Ascending aorta (tissue), 2 donors: ENCODE results near the gene CPXM1. TPM values are rescaled to one million over a fixed set of nuclear protein-coding genes. Genes with fewer than 3 reads are reported as not detected.
"Not testable (repeated sequence)": the region's sequence is repeated elsewhere in the genome, so short reads cannot be mapped to it uniquely, and the experiment has no call there.

Source experiments
- DNase-seq, 2 donors: peaks; one replicate each; pipeline ENCODE4 v3.0.0-alpha.2; 2019; ENCODE audit warnings: low spot score in 2 of 2
- H3K27ac ChIP-seq, 2 donors: fragments of 200-600 bp; sonication (generic); one replicate each; pipeline ENCODE4 v1.5.1; 2016 to 2017; ENCODE audit warnings: mild to moderate bottlenecking in 1 of 2
- H3K27me3 ChIP-seq: fragments of 200-600 bp; sonication (generic); one replicate; pipeline ENCODE4 v1.5.1; 2017
- H3K36me3 ChIP-seq, 2 donors: fragments of 200-600 bp; sonication (generic); one replicate each; pipeline ENCODE4 v1.5.1; 2016
- H3K4me1 ChIP-seq, 2 donors: fragments of 200-600 bp; sonication (generic); one replicate each; pipeline ENCODE4 v1.5.1; 2016 to 2017; ENCODE audit warnings: mild to moderate bottlenecking in 1 of 2
- H3K4me3 ChIP-seq, 2 donors: fragments of 200-600 bp; sonication (generic); one replicate each; pipeline ENCODE4 v1.5.1; 2016 to 2017; ENCODE audit warnings: mild to moderate bottlenecking in 1 of 2
- H3K9me3 ChIP-seq, 2 donors: fragments of 200-600 bp; sonication (generic); one replicate each; pipeline ENCODE4 v1.5.1; 2016
- CTCF ChIP-seq, 3 experiments: fragments of 200-600 bp in 2 of 3; fragments of 450-650 bp in 1 of 3; sonication (generic) in 2 of 3; IDR thresholded peaks; one replicate each; pipeline ENCODE4 v1.5.1; 2016 to 2019; ENCODE audit warnings: antibody characterized with exemption in 3 of 3, mild to moderate bottlenecking in 1 of 3, moderate library complexity in 1 of 3
- intact Hi-C: fragments of 100-400 bp; cut with DNase I; formaldehyde crosslinking; loops from one replicate; pipeline ENCODE4 v1.15.1; 2023
- total RNA-seq: library from RNA; depleted of rRNA; stranded (reverse); fragments of >200 nt; gene quantifications from one replicate; pipeline ENCODE4 v1.1.0, GENCODE V29; 2016

The CPXM1 gene
- total RNA-seq, 1 donor from 2014 or later, result not detected

DNA sequence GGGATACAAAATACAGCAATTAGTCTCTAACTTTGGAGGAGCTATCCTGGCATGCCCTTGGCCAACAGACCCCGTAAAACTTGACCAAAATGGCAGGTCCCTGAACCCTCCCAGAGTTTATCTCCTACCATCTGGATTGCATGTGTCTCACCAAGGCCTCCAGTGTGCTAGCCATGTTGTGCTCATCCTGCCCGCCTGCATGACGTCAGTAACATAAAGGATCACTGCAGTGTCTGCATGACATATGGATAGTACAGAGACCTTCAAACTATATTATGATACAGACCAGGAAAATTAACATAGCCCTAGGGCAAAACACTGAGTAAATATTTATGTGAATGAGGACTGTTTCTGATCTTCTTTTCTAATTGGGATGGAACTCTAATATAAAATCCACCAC, 25.3 kb downstream of the CPXM1 start:
- Histone ChIP-seq H3K27me3 (peaks cover 4% of the 10 kb centered on the region), H3K36me3 (no peaks in the 10 kb centered on the region), H3K4me3 (no peak overlapping the region), H3K27ac (no peak overlapping the region), H3K4me1 (peaks cover 0 to 7% of the 10 kb centered on the region in 2 donors), H3K9me3 (peaks cover 0 to 8% of the 10 kb centered on the region in 2 donors)
- no peak for DNase-seq
- intact Hi-C loops, result no loop called here
- no peak for TF ChIP-seq CTCF (IDR thresholded peaks at IDR 0.05)

DNA sequence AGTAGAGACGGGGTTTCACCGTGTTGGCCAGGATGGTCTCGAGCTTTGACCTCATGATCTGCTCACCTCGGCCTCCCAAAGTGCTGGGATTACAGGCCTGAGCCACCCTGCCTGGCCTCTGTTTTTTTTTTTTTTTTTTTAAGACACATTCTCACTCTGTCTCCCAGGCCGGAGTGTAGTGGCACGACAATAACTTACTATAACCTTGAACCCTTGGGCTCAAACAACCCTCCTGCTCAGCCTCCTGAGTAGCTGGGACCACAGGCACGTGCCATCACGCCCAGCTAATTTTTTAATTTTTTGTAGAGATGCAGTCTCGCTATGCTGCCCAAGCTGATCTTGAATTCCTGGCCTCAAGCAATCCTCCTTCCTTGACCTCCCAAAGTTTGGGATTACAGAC, 26.6 kb downstream of the CPXM1 start:
- Histone ChIP-seq H3K27me3 (peaks cover 4% of the 10 kb centered on the region), H3K9me3 (peaks cover 0 to 8% of the 10 kb centered on the region in 2 donors), H3K4me1 (peaks cover 0 to 7% of the 10 kb centered on the region in 2 donors), H3K4me3 (no peak overlapping the region), H3K36me3 (no peaks in the 10 kb centered on the region), H3K27ac (no peak overlapping the region)
- TF ChIP-seq CTCF (IDR thresholded peaks at IDR 0.05), result no peak
- intact Hi-C loops, result no loop called here
- no peak for DNase-seq

DNA sequence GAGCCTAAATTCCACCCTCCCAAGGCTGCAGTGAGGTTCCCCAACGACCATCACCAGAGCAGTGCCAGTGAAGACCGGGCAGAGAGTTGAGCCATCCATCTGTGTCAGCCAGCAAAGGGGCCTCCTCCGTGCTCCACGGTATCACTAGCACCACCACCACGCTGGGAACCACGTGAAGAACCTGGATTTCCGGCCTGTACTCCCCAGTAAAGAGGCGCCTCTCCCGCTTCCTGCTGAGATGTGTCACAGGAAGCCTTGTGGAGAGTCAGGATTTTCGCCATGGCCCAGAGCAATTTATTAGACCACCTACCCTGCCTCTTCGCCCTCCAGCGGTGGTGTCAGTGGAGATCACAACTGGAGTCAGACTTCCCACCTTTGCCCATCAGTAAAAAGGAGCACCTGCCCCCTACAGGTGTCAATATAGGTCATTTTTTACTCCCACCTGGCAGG, 28.8 kb downstream of the CPXM1 start:
- Histone ChIP-seq H3K4me1 (peaks cover 10 to 21% of the 10 kb centered on the region in 2 donors), H3K36me3 (no peaks in the 10 kb centered on the region), H3K27ac (no peak overlapping the region), H3K9me3 (peaks cover 0 to 8% of the 10 kb centered on the region in 2 donors), H3K27me3 (peaks cover 4% of the 10 kb centered on the region), H3K4me3 (no peak overlapping the region)
- DNase-seq, result no peak
- TF ChIP-seq CTCF (IDR thresholded peaks at IDR 0.05), result no peak
- intact Hi-C loops, result no loop called here

DNA sequence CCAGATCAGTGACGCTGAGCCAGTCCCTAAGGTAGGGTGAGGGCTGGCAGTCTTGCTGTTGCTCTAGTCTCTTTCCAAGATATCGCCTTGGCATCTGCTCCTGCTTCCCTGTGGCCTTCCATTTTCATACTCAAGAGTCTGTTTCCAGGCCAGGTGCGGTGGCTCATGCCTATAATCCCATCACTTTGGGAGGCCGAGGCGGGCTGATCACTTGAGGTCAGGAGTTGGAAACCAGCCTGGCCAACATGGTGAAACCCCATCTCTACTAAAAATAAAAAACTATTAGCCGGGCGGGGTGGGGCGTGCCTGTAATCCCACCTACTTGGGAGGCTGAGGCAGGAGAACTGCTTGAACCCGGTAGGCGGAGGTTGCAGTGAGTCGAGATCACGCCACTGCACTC, 30.3 kb downstream of the CPXM1 start:
- H3K27me3 ChIP-seq, H3K27ac ChIP-seq, DNase-seq, H3K9me3 ChIP-seq, H3K36me3 ChIP-seq, H3K4me3 ChIP-seq, intact Hi-C loops: not testable (repeated sequence)
- H3K4me1 ChIP-seq, result peaks cover 10 to 21% of the 10 kb centered on the region in 2 donors

- no peaks in the 10 kb centered on the region for H3K36me3 ChIP-seq
- peak overlapping the region in 1 of 2 donors; percentile 39 for H3K4me3 ChIP-seq
- H3K27me3 ChIP-seq, result peaks cover 4% of the 10 kb centered on the region
- no peak for TF ChIP-seq CTCF (IDR thresholded peaks at IDR 0.05)
- H3K27ac ChIP-seq, result no peak overlapping the region
- no peak for DNase-seq
- no peaks in the 10 kb centered on the region for H3K9me3 ChIP-seq
- peaks cover 10 to 21% of the 10 kb centered on the region in 2 donors for H3K4me1 ChIP-seq
- intact Hi-C loops, result no loop called here
Observed at GRCh38 chr20:2768632-2769015, 31.8 kb downstream of the CPXM1 start.

GRCh38 chr20:2767768-2768631, 32.4 kb downstream of the CPXM1 start:
- Histone ChIP-seq H3K4me3 (peak overlapping the region in 1 of 2 donors; percentile 39), H3K27ac (no peak overlapping the region), H3K27me3 (peaks cover 4% of the 10 kb centered on the region), H3K9me3 (no peaks in the 10 kb centered on the region), H3K4me1 (peaks cover 10 to 21% of the 10 kb centered on the region in 2 donors), H3K36me3 (no peaks in the 10 kb centered on the region)
- intact Hi-C loops, result no loop called here
- peak in 1 of 2 donors; percentile 80 for DNase-seq
- TF ChIP-seq CTCF (IDR thresholded peaks at IDR 0.05), result no peak
